Uterus (tissue), 2 donors: Measurements from ENCODE around the gene C2orf69.

ENCODE experiments used
- CTCF ChIP-seq, 4 experiments: fragments of 200-600 bp in 2 of 4; fragments of 450-650 bp in 2 of 4; sonication (generic) in 2 of 4; IDR thresholded peaks; one replicate each; pipeline ENCODE4 v1.5.1; 2016 to 2019; ENCODE audit warnings: antibody characterized with exemption in 4 of 4, mild to moderate bottlenecking in 2 of 4, moderate library complexity in 1 of 4
- POLR2A ChIP-seq, 2 donors: fragments of 450-650 bp; IDR thresholded peaks; one replicate each; pipeline ENCODE4 v1.6.1; 2016; ENCODE audit warnings: antibody characterized with exemption in 2 of 2, mild to moderate bottlenecking in 1 of 2, moderate library complexity in 1 of 2

- TF ChIP-seq CTCF (IDR thresholded peaks at IDR 0.05) = no peak
- no peak for TF ChIP-seq POLR2A (IDR thresholded peaks at IDR 0.05)
These were observed 42.5 kb upstream of the C2orf69 start for GRCh38 chr2:199868431-199869226.
